HCT116 (cell line): ENCODE data around the gene CACNA1C. TPM values are rescaled to one million over a fixed set of nuclear protein-coding genes. Genes with fewer than 3 reads are reported as not detected.

Experiments used
- ATAC-seq: fragments of 200-7000 bp; cut with Tn5 transposase; 2 replicates; pipeline ENCODE4 v1.9.1; 2020; ENCODE audit warnings: mild to moderate bottlenecking, moderate library complexity
- BruUV-seq: library from RNA; stranded (reverse); fragments of 400-500 nt; replicated peaks from 2 replicates; lab custom pipeline; 2021; lab: Mats Ljungman, UMichigan
- CTCF ChIA-PET: fragments of 300-600 bp; sonication (Branson Sonifier 250); formaldehyde crosslinking; loops from one replicate; lab custom pipeline; 2021; ENCODE audit warnings: antibody characterized with exemption; lab: Charles Lee
- POLR2A ChIA-PET: fragments of 300-600, 350-600 bp; sonication (Branson Sonifier 250); formaldehyde crosslinking; loops from one replicate; lab custom pipeline; 2021; ENCODE audit warnings: antibody characterized with exemption; lab: Charles Lee
- RAD21 ChIA-PET, 2 experiments: fragments of 300-600 bp; sonication (Branson Sonifier 250); formaldehyde crosslinking; loops; one replicate each; lab custom pipeline; 2023; ENCODE audit warnings: low total read pairs in 2 of 2; ENCODE audit not compliant: uncharacterized antibody in 2 of 2, unreplicated experiment in 2 of 2, low non-redundant PET in 1 of 2; lab: Charles Lee
- DNase-seq: peaks from one replicate; pipeline ENCODE4 v3.0.0-alpha.2; 2010; ENCODE audit warnings: low read depth, low spot score
- H2AFZ ChIP-seq: fragments of 200-600 bp; shearing (Covaris generic), sonication (generic); 2 replicates; pipeline ENCODE4 v1.6.1; 2017; ENCODE audit warnings: low read depth, mixed run types, mixed read lengths, antibody characterized with exemption, low read length; ENCODE audit not compliant: poor library complexity, severe bottlenecking
- H3K27ac ChIP-seq: 2 replicates; pipeline ENCODE4 v1.5.1; 2012; ENCODE audit warnings: low read depth, low read length
- H3K27me3 ChIP-seq: fragments of 200-600 bp; sonication (generic); 2 replicates; pipeline ENCODE4 v1.6.1; 2016; ENCODE audit warnings: mixed run types, low read length, mixed read lengths; ENCODE audit not compliant: insufficient read depth
- H3K36me3 ChIP-seq, 2 experiments: fragments of 200-500 bp in 1 of 2; fragments of 200-600 bp in 1 of 2; sonication (Bioruptor generic) in 1 of 2; sonication (generic) in 1 of 2; 2 replicates each; pipeline versions ENCODE4 v1.5.1 to v1.6.1; 2014 to 2016; ENCODE audit warnings: low read length in 2 of 2, inconsistent platforms in 1 of 2, mixed read lengths in 1 of 2, mixed run types in 1 of 2; ENCODE audit not compliant: insufficient read depth in 2 of 2, control insufficient read depth in 1 of 2
- H3K4me1 ChIP-seq, 2 experiments: fragments of 200-600 bp in 1 of 2; sonication (generic) in 1 of 2; 2 replicates each; pipeline versions ENCODE4 v1.5.1 to v1.6.1; 2012 to 2017; ENCODE audit warnings: low read length in 2 of 2, inconsistent platforms in 1 of 2, mild to moderate bottlenecking in 1 of 2, mixed read lengths in 1 of 2, mixed run types in 1 of 2, moderate library complexity in 1 of 2; ENCODE audit not compliant: insufficient read depth in 2 of 2, control insufficient read depth in 1 of 2
- H3K4me2 ChIP-seq: fragments of 200-600 bp; sonication (generic); 2 replicates; pipeline ENCODE4 v1.6.1; 2017; ENCODE audit warnings: mixed run types, low read length, mixed read lengths
- H3K4me3 ChIP-seq, 2 experiments: fragments of 200-600 bp in 1 of 2; sonication (generic) in 1 of 2; replicated peaks in 1 of 2; 2 replicates each; pipeline ENCODE4 v1.5.1; 2011 to 2016; ENCODE audit warnings: low read length in 2 of 2, control low read depth in 1 of 2, low read depth in 1 of 2, mild to moderate bottlenecking in 1 of 2, mixed read lengths in 1 of 2, mixed run types in 1 of 2
- H3K79me2 ChIP-seq: fragments of 200-600 bp; sonication (generic); 2 replicates; pipeline ENCODE4 v1.6.1; 2017; ENCODE audit warnings: mild to moderate bottlenecking, mixed run types, low read length, moderate library complexity, mixed read lengths; ENCODE audit not compliant: insufficient read depth
- H3K9ac ChIP-seq: fragments of 200-600 bp; sonication (generic); 2 replicates; pipeline ENCODE4 v1.6.1; 2016; ENCODE audit warnings: low read length, mixed read lengths
- H3K9me2 ChIP-seq: fragments of 200-600 bp; sonication (generic), shearing (Covaris generic); 2 replicates; pipeline ENCODE4 v1.6.1; 2017; ENCODE audit warnings: mixed run types, mild to moderate bottlenecking, moderate library complexity; ENCODE audit not compliant: insufficient read depth
- H3K9me3 ChIP-seq, 2 experiments: fragments of 200-500 bp in 1 of 2; fragments of 200-600 bp in 1 of 2; sonication (Bioruptor generic) in 1 of 2; sonication (generic) in 1 of 2; 2 replicates each; pipeline ENCODE4 v1.6.1; 2014 to 2017; ENCODE audit warnings: low read length in 2 of 2, mixed read lengths in 2 of 2, inconsistent platforms in 1 of 2, low read depth in 1 of 2, mild to moderate bottlenecking in 1 of 2, mixed run types in 1 of 2, moderate library complexity in 1 of 2; ENCODE audit not compliant: control insufficient read depth in 1 of 2, insufficient read depth in 1 of 2
- H4K20me1 ChIP-seq: fragments of 200-600 bp; sonication (generic), shearing (Covaris generic); 2 replicates; pipeline ENCODE4 v1.6.1; 2017; ENCODE audit warnings: mixed run types, mild to moderate bottlenecking, moderate library complexity; ENCODE audit not compliant: insufficient read depth
- CBX3 ChIP-seq: IDR thresholded peaks from 2 replicates; pipeline ENCODE4 v1.6.1; 2012; ENCODE audit warnings: low read depth
- CEBPB ChIP-seq: IDR thresholded peaks from 2 replicates; pipeline ENCODE4 v1.6.1; 2012; ENCODE audit warnings: low read depth
- CTCF ChIP-seq, 3 experiments: fragments of 200-600 bp in 1 of 3; sonication (generic) in 1 of 3; IDR thresholded peaks in 2 of 3; conservative IDR thresholded peaks in 1 of 3; 2 replicates each; pipeline ENCODE4 v1.5.1; 2012 to 2017; ENCODE audit warnings: low read depth in 2 of 3, low read length in 2 of 3, antibody characterized with exemption in 1 of 3, borderline replicate concordance in 1 of 3, control low read depth in 1 of 3, mild to moderate bottlenecking in 1 of 3, mixed read lengths in 1 of 3, mixed run types in 1 of 3, moderate library complexity in 1 of 3; ENCODE audit not compliant: insufficient read depth in 1 of 3
- EZH2 ChIP-seq: fragments of 200-600 bp; sonication (generic); IDR thresholded peaks from 2 replicates; pipeline ENCODE4 v1.6.1; 2017; ENCODE audit warnings: antibody characterized with exemption, mixed run types
- POLR2A ChIP-seq: IDR thresholded peaks from 2 replicates; pipeline ENCODE4 v1.7.0; 2011; ENCODE audit warnings: borderline replicate concordance; ENCODE audit not compliant: insufficient read depth, insufficient read length; ENCODE audit errors: extremely low read depth
- RAD21 ChIP-seq: IDR thresholded peaks from 2 replicates; pipeline ENCODE4 v1.6.1; 2012; ENCODE audit warnings: low read depth, mild to moderate bottlenecking
- REST ChIP-seq: IDR thresholded peaks from 2 replicates; pipeline ENCODE4 v1.6.1; 2012; ENCODE audit warnings: low read depth
- SP1 ChIP-seq: IDR thresholded peaks from 2 replicates; pipeline ENCODE4 v1.6.1; 2012; ENCODE audit warnings: low read depth
- TCF7L2 ChIP-seq: IDR thresholded peaks from 2 replicates; pipeline ENCODE4 v1.7.0; 2011; ENCODE audit warnings: borderline replicate concordance, inconsistent platforms; ENCODE audit not compliant: insufficient read depth, insufficient read length; ENCODE audit errors: extremely low read depth
- YY1 ChIP-seq: IDR thresholded peaks from 2 replicates; pipeline ENCODE4 v1.6.1; 2011; ENCODE audit warnings: low read length, low read depth, moderate library complexity, mild to moderate bottlenecking; ENCODE audit not compliant: insufficient replicate concordance; ENCODE audit errors: extremely low read depth
- ZBTB33 ChIP-seq: IDR thresholded peaks from 2 replicates; pipeline ENCODE4 v1.6.1; 2011; ENCODE audit warnings: mild to moderate bottlenecking, low read length, moderate library complexity; ENCODE audit not compliant: insufficient replicate concordance; ENCODE audit errors: extremely low read depth
- ZFX ChIP-seq: fragments of 450-650 bp; IDR thresholded peaks from 2 replicates; pipeline ENCODE4 v1.6.1; 2017
- ZNF274 ChIP-seq: fragments of 200-500 bp; sonication (Bioruptor generic); IDR thresholded peaks from 2 replicates; pipeline ENCODE4 v1.6.1; 2014; ENCODE audit warnings: mild to moderate bottlenecking, low read depth, low read length, inconsistent platforms
- intact Hi-C: fragments of 100-400 bp; cut with micrococcal nuclease; formaldehyde crosslinking; loops from 2 replicates; pipeline ENCODE4 v1.10.0; 2022
- total RNA-seq: library from RNA; stranded (reverse); gene quantifications from one replicate; pipeline ENCODE4 v1.2.1, GENCODE V29; 2021; ENCODE audit not compliant: unreplicated experiment
- TF ChIP-seq, protein P1 (sequence below): IDR thresholded peaks from 2 replicates; pipeline ENCODE4 v1.6.1; 2012

CACNA1C gene
- total RNA-seq, 1 experiment from 2014 or later = 0.05 TPM

GRCh38 chr12:2064071-2064507 lies 11.3 kb downstream of the CACNA1C start:
- POLR2A ChIA-PET = no interaction called here
- H3K4me3 ChIP-seq = no peak overlapping the region
- no peak overlapping the region for H3K9ac ChIP-seq
- RAD21 ChIA-PET = no interaction called here
- no peak overlapping the region for H3K4me2 ChIP-seq
- H3K79me2 ChIP-seq = no peaks in the 10 kb centered on the region
- H3K36me3 ChIP-seq = no peaks in the 10 kb centered on the region
- H3K27me3 ChIP-seq = peaks cover 32% of the 10 kb centered on the region
- ATAC-seq (no peak), DNase-seq (no peak)
- no peaks in the 10 kb centered on the region for H3K9me2 ChIP-seq
- peaks cover 0 to 1% of the 10 kb centered on the region in 2 experiments; a peak in 1 of 4 replicates for H3K9me3 ChIP-seq
- H4K20me1 ChIP-seq = no peaks in the 10 kb centered on the region
- H2AFZ ChIP-seq = no peak overlapping the region
- intact Hi-C loops = no loop called here
- TF ChIP-seq POLR2A = no peak
- TF ChIP-seq YY1 = no peak
- TF ChIP-seq EZH2 = no peak
- no peak for TF ChIP-seq SP1
- no peak for TF ChIP-seq ZNF274
- no peak for TF ChIP-seq CBX3
- no peak for TF ChIP-seq RAD21
- no peak for TF ChIP-seq CEBPB
- TF ChIP-seq REST = no peak
- TF ChIP-seq TCF7L2 = no peak
- TF ChIP-seq ZBTB33 = no peak
- TF ChIP-seq, protein P1, sequence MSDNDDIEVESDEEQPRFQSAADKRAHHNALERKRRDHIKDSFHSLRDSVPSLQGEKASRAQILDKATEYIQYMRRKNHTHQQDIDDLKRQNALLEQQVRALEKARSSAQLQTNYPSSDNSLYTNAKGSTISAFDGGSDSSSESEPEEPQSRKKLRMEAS = no peak
- no peak for TF ChIP-seq ZFX
- TF ChIP-seq CTCF (IDR thresholded peaks at IDR 0.05 in 2 of 3, conservative IDR thresholded peaks at IDR 0.05 in 1 of 3; ENCODE audit: borderline replicate concordance in 1 of 3, insufficient read depth in 1 of 3, low read depth in 2 of 3, low read length in 2 of 3) = no peak
- no peaks in the 10 kb centered on the region for H3K4me1 ChIP-seq
- CTCF ChIA-PET = no interaction called here
- BruUV-seq = no TSS peak
- no peak overlapping the region for H3K27ac ChIP-seq
